Duodenal mucosa (tissue), 2 donors: ENCODE measurements around the gene TBC1D14.
A peak's percentile ranks its signal among the peaks of the same experiment; 100 is the strongest.

Experiments used
- H3K27ac ChIP-seq: one replicate; pipeline ENCODE4 v1.7.0; 2013; ENCODE audit warnings: low read depth, low read length
- H3K27me3 ChIP-seq, 2 donors: one replicate each; pipeline ENCODE4 v1.7.0; 2013; ENCODE audit warnings: low read length in 2 of 2, control low read depth in 1 of 2; ENCODE audit not compliant: insufficient read depth in 2 of 2, control insufficient read depth in 1 of 2
- H3K36me3 ChIP-seq, 2 donors: one replicate each; pipeline ENCODE4 v1.7.0; 2013; ENCODE audit warnings: low read length in 2 of 2, control low read depth in 1 of 2; ENCODE audit not compliant: insufficient read depth in 2 of 2, control insufficient read depth in 1 of 2
- H3K4me1 ChIP-seq, 2 donors: one replicate each; pipeline ENCODE4 v1.7.0; 2013; ENCODE audit warnings: low read length in 2 of 2, control low read depth in 1 of 2; ENCODE audit not compliant: insufficient read depth in 2 of 2, control insufficient read depth in 1 of 2
- H3K4me3 ChIP-seq, 2 donors: one replicate each; pipeline ENCODE4 v1.7.0; 2013; ENCODE audit warnings: low read length in 2 of 2, low read depth in 1 of 2
- H3K9ac ChIP-seq, 2 donors: one replicate each; pipeline ENCODE4 v1.7.0; 2013; ENCODE audit warnings: low read length in 2 of 2, low read depth in 1 of 2
- H3K9me3 ChIP-seq, 2 donors: one replicate each; pipeline ENCODE4 v1.7.0; 2013; ENCODE audit warnings: low read length in 2 of 2, control low read depth in 1 of 2; ENCODE audit not compliant: control insufficient read depth in 1 of 2

TBC1D14 gene

GRCh38 chr4:6916069-6916586 lies 6.5 kb downstream of the TBC1D14 start:
- H3K36me3 ChIP-seq: no peaks in the 10 kb centered on the region
- no peak overlapping the region for H3K9ac ChIP-seq
- H3K27me3 ChIP-seq: no peaks in the 10 kb centered on the region
- peak overlapping the region; percentile 40 to 48 for H3K4me3 ChIP-seq
- no peaks in the 10 kb centered on the region for H3K9me3 ChIP-seq
- H3K4me1 ChIP-seq: peaks cover 50 to 56% of the 10 kb centered on the region in 2 donors
- H3K27ac ChIP-seq: peak overlapping the region; percentile 68

GRCh38 chr4:6916587-6917460 lies 7.2 kb downstream of the TBC1D14 start:
- Histone ChIP-seq H3K36me3 (no peaks in the 10 kb centered on the region), H3K9me3 (no peaks in the 10 kb centered on the region), H3K27me3 (no peaks in the 10 kb centered on the region), H3K4me3 (peak overlapping the region; percentile 40 to 48), H3K4me1 (peaks cover 49 to 51% of the 10 kb centered on the region in 2 donors), H3K27ac (peak overlapping the region; percentile 68), H3K9ac (peak overlapping the region; percentile 39 to 51)

DNA sequence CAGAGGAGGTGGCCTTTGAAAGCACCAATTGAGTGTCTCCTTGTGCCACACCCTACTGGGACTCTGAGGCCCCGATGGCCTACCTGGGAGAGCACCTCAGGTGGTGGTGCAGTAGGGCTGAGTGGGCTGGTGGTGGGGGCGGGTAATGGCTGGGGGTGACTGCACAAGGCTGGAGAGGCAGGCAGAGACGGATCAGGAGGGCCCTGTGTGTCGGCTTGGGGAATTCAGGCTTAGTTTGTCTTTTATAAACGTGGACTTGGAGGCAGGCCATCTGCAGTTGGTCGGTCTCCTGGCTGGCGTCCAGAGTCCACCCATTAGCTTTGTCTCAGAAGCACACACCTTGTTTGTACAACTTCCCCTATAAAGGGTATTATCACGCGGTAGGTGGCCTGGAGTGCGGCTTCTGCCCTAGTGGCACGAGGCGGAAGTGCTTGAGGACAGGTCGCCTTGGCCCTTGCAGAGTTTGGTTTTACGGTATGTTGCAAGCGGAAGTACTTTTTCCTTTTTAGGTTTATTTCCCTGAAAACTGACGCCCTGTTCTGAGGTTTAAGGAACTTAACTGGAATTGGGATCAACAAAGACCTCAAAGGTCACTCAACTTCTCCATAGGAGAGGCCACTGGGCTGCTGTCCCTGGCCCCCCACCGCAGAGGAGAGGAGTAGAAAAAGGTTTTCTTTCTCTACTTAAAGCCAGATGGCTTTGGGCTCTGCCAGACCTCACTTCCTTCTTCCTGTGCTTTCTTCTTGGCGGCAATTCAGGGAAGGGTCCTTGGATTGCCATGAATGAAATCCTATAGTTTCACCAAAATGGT lies 8.0 kb downstream of the TBC1D14 start:
- Histone ChIP-seq H3K27me3 (no peaks in the 10 kb centered on the region), H3K27ac (peak overlapping the region; percentile 85), H3K36me3 (no peaks in the 10 kb centered on the region), H3K4me1 (peaks cover 46 to 51% of the 10 kb centered on the region in 2 donors), H3K9me3 (no peaks in the 10 kb centered on the region), H3K4me3 (peak overlapping the region; percentile 40 to 48), H3K9ac (peak overlapping the region; percentile 39 to 51)

DNA sequence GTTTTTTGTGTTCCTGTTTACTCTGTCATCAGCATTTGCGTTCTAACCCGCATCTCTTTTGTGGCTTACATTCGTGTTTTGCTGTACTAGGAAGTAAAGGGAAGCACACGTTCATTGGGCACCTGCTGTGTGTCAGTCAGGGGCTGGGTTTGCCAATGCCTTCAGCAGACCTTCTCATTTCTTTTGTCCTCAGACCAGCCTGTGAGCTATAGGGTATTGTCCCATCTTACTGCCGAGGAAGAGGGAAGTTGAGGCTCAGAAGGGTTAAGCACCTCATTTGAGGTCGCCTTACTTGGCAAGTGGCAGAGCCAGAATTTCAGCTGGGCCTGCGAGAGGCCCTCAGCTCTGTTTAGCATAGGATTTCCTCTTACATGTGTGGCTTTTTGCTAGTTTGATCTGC lies 8.7 kb downstream of the TBC1D14 start:
- H3K9me3 ChIP-seq: no peaks in the 10 kb centered on the region
- peaks cover 0 to 4% of the 10 kb centered on the region in 2 donors for H3K36me3 ChIP-seq
- peaks cover 44 to 49% of the 10 kb centered on the region in 2 donors for H3K4me1 ChIP-seq
- H3K27me3 ChIP-seq: no peaks in the 10 kb centered on the region
- H3K9ac ChIP-seq: peak overlapping the region; percentile 36 to 39
- H3K27ac ChIP-seq: peak overlapping the region; percentile 85
- no peak overlapping the region for H3K4me3 ChIP-seq

DNA sequence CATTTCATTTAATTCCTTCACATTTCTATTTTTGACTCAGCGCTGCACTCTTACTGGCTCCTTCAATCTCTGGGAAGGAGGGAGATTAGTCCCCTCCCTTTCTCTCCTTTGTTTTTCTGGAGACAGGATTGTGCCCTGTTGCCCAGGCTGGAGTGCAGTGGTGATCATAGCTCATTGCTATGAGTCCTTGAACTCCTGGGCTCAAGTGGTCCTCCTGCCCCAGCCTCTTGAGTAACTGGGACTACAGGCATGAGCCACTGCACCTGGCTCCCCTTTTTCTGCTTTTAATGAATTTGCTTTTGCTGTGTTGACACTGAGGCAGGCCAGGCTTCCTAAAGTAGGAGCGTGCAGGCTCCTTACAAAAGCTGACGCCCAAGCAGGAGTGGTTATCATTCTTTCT lies 10.5 kb downstream of the TBC1D14 start:
- peaks cover 39 to 50% of the 10 kb centered on the region in 2 donors for H3K4me1 ChIP-seq
- H3K27ac ChIP-seq: no peak overlapping the region
- H3K4me3 ChIP-seq: no peak overlapping the region
- H3K9ac ChIP-seq: no peak overlapping the region
- H3K27me3 ChIP-seq: no peaks in the 10 kb centered on the region
- peaks cover 13 to 20% of the 10 kb centered on the region in 2 donors for H3K36me3 ChIP-seq
- no peaks in the 10 kb centered on the region for H3K9me3 ChIP-seq

DNA sequence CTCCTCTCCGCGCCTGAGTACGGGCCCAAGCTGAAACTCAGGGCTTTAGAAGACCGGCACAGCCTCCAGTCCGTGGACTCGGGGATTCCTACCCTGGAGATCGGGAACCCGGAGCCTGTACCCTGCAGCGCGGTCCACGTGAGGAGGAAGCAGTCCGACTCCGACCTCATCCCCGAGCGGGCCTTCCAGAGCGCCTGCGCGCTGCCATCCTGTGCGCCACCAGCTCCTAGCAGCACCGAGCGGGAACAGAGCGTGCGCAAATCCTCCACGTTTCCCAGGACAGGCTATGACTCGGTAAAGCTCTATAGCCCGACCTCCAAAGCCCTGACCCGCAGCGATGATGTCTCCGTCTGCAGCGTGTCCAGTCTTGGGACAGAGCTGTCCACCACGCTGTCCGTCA lies 13.9 kb downstream of the TBC1D14 start:
- H3K27me3 ChIP-seq: no peaks in the 10 kb centered on the region
- H3K9ac ChIP-seq: no peak overlapping the region
- H3K27ac ChIP-seq: no peak overlapping the region
- no peak overlapping the region for H3K4me3 ChIP-seq
- H3K36me3 ChIP-seq: peaks cover 13 to 28% of the 10 kb centered on the region in 2 donors
- no peaks in the 10 kb centered on the region for H3K9me3 ChIP-seq
- peaks cover 41 to 49% of the 10 kb centered on the region in 2 donors for H3K4me1 ChIP-seq

- Histone ChIP-seq H3K36me3 (peaks cover 13 to 28% of the 10 kb centered on the region in 2 donors), H3K4me1 (peaks cover 45 to 49% of the 10 kb centered on the region in 2 donors), H3K9ac (no peak overlapping the region), H3K4me3 (no peak overlapping the region), H3K9me3 (no peaks in the 10 kb centered on the region), H3K27me3 (no peaks in the 10 kb centered on the region), H3K27ac (no peak overlapping the region)
Observed at GRCh38 chr4:6924361-6924779, 14.7 kb downstream of the TBC1D14 start.

GRCh38 chr4:6925357-6925836 lies 15.8 kb downstream of the TBC1D14 start:
- Histone ChIP-seq H3K9ac (no peak overlapping the region), H3K9me3 (no peaks in the 10 kb centered on the region), H3K27me3 (no peaks in the 10 kb centered on the region), H3K36me3 (peaks cover 13 to 28% of the 10 kb centered on the region in 2 donors), H3K4me3 (no peak overlapping the region), H3K4me1 (peaks cover 51 to 54% of the 10 kb centered on the region in 2 donors), H3K27ac (no peak overlapping the region)

DNA sequence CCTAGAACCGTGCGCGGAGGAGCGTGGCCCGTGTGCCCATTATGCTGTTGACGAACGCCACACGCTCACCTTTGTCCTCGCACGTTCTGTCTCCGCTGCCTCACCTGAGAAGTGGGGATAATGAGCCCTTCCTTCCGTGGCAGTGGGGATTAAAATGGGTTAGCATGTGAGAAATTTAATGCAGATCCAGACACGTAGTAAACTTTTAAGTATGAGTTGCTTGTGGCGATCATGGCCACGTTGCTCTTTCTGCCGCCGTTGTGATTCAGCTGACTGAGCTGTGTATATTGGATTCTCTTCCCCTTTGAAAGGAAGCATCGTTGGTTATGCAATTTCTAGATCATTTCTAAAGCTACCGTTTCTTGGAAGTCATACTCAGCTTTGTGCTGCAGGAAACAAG lies 16.5 kb downstream of the TBC1D14 start:
- Histone ChIP-seq H3K4me1 (peaks cover 51 to 55% of the 10 kb centered on the region in 2 donors), H3K27me3 (no peaks in the 10 kb centered on the region), H3K4me3 (no peak overlapping the region), H3K9me3 (no peaks in the 10 kb centered on the region), H3K9ac (no peak overlapping the region), H3K36me3 (peaks cover 13 to 28% of the 10 kb centered on the region in 2 donors), H3K27ac (no peak overlapping the region)
